GM04503 (cell line): Measurements from ENCODE around the gene ESYT1.
A peak's percentile ranks its signal among the peaks of the same experiment; 100 is the strongest.
"Not testable (repeated sequence)": the region's sequence is repeated elsewhere in the genome, so short reads cannot be mapped to it uniquely, and the experiment has no call there.

Source experiments
- DNase-seq: peaks from one replicate; pipeline ENCODE4 v3.0.0-alpha.2; 2012; ENCODE audit warnings: low read depth

Gene ESYT1

GRCh38 chr12:56104109-56104814 lies 23.8 kb upstream of the ESYT1 start, which contains the start of gene PA2G4:
TSS of gene PA2G4 (plus strand) at chr12:56104559. CDS start at chr12:56104738, 179 bp downstream.
- peak; percentile 94 for DNase-seq

GRCh38 chr12:56104815-56105608 lies 23.1 kb upstream of the ESYT1 start:
- no peak for DNase-seq

- DNase-seq, result no peak
Measured at GRCh38 chr12:56105609-56105902, 22.5 kb upstream of the ESYT1 start.

GRCh38 chr12:56107242-56107641 lies 20.8 kb upstream of the ESYT1 start:
- DNase-seq, result no peak

GRCh38 chr12:56110571-56110970 lies 17.5 kb upstream of the ESYT1 start:
- no peak for DNase-seq

- DNase-seq, result no peak
Measured at GRCh38 chr12:56114084-56114483, 14.0 kb upstream of the ESYT1 start.

- no peak for DNase-seq
Measured at GRCh38 chr12:56115329-56115728, 12.7 kb upstream of the ESYT1 start.

- DNase-seq, result peak; percentile 74
Measured at GRCh38 chr12:56116267-56117081, 11.6 kb upstream of the ESYT1 start, which contains the start of gene RPL41. TSS of gene RPL41 (plus strand) at chr12:56116633.

GRCh38 chr12:56117082-56117706 lies 10.9 kb upstream of the ESYT1 start:
- not testable (repeated sequence) for DNase-seq

- peak; percentile 95 for DNase-seq
Measured at GRCh38 chr12:56117778-56118687, 10.0 kb upstream of the ESYT1 start, which contains the start of gene ZC3H10. TSS of gene ZC3H10 (plus strand) at chr12:56118266. CDS start at chr12:56120563, 2,297 bp downstream.

- DNase-seq, result no peak
Measured at GRCh38 chr12:56118688-56119357, 9.2 kb upstream of the ESYT1 start.

- DNase-seq, result peak; percentile 87
Measured at GRCh38 chr12:56119361-56119796, 8.7 kb upstream of the ESYT1 start.

- DNase-seq, result no peak
Measured at GRCh38 chr12:56120158-56120846, 7.8 kb upstream of the ESYT1 start.

- no peak for DNase-seq
Measured at GRCh38 chr12:56121204-56121870, 6.7 kb upstream of the ESYT1 start.

- DNase-seq, result no peak
Measured at GRCh38 chr12:56122637-56123036, 5.4 kb upstream of the ESYT1 start.

- DNase-seq, result no peak
Measured at GRCh38 chr12:56124133-56124532, 3.9 kb upstream of the ESYT1 start.

GRCh38 chr12:56126732-56127239 lies 1.3 kb upstream of the ESYT1 start:
- DNase-seq, result no peak

GRCh38 chr12:56127485-56127887 lies 581 bp upstream of the ESYT1 start:
- no peak for DNase-seq

GRCh38 chr12:56128670-56129205 lies 671 bp downstream of the ESYT1 start:
- no peak for DNase-seq
